Measurements from ENCODE around the gene GOLGA6C. TPM values are rescaled to one million over a fixed set of nuclear protein-coding genes. Genes with fewer than 3 reads are reported as not detected.
"Not testable (repeated sequence)": the region's sequence is repeated elsewhere in the genome, so short reads cannot be mapped to it uniquely, and the experiment has no call there.

Gene GOLGA6C
- total RNA-seq, 1 donor from 2014 or later: not detected

GRCh38 chr15:75225951-75226732, 32.0 kb upstream of the GOLGA6C start:
- DNase-seq (ENCODE audit: low spot score in 2 of 2) (no peak), FAIRE-seq (no peak)

- not testable (repeated sequence) for FAIRE-seq; DNase-seq (ENCODE audit: low spot score in 2 of 2)
These were observed 31.0 kb upstream of the GOLGA6C start for GRCh38 chr15:75227112-75227511.

- DNase-seq (ENCODE audit: low spot score in 2 of 2) (no peak), FAIRE-seq (no peak)
These were observed 30.4 kb upstream of the GOLGA6C start for GRCh38 chr15:75227663-75228280.

GRCh38 chr15:75228787-75229186, 29.3 kb upstream of the GOLGA6C start:
- DNase-seq (ENCODE audit: low spot score in 2 of 2) (no peak), FAIRE-seq (no peak)

- DNase-seq (ENCODE audit: low spot score in 2 of 2): no peak
- FAIRE-seq: no peak
These were observed 28.7 kb upstream of the GOLGA6C start for GRCh38 chr15:75229191-75230015.

- FAIRE-seq (no peak), DNase-seq (ENCODE audit: low spot score in 2 of 2) (no peak)
These were observed 28.2 kb upstream of the GOLGA6C start for GRCh38 chr15:75230016-75230343.

- DNase-seq (ENCODE audit: low spot score in 2 of 2) (no peak), FAIRE-seq (no peak)
These were observed 27.4 kb upstream of the GOLGA6C start for GRCh38 chr15:75230551-75231371.

- DNase-seq (ENCODE audit: low spot score in 2 of 2): peak in 1 of 2 donors; percentile 2
These were observed 26.3 kb upstream of the GOLGA6C start for GRCh38 chr15:75231836-75232235.

GRCh38 chr15:75232252-75232813, 25.8 kb upstream of the GOLGA6C start:
- no peak for FAIRE-seq
- peak in 1 of 2 donors; percentile 6 for DNase-seq (ENCODE audit: low spot score in 2 of 2)

More at GRCh38 chr15:75231836-75232235, 26.3 kb upstream of the GOLGA6C start:
- FAIRE-seq: no peak

- DNase-seq (ENCODE audit: low spot score in 2 of 2) (peak in 1 of 2 donors; percentile 4), FAIRE-seq (no peak)
These were observed 25.2 kb upstream of the GOLGA6C start for GRCh38 chr15:75232826-75233503.

- no peak for FAIRE-seq
These were observed 24.5 kb upstream of the GOLGA6C start for GRCh38 chr15:75233504-75234190.

GRCh38 chr15:75234191-75234810, 23.8 kb upstream of the GOLGA6C start:
- no peak for FAIRE-seq
- peak in 1 of 2 donors; percentile 1 for DNase-seq (ENCODE audit: low spot score in 2 of 2)

More at GRCh38 chr15:75233504-75234190, 24.5 kb upstream of the GOLGA6C start:
- no peak for DNase-seq (ENCODE audit: low spot score in 2 of 2)

GRCh38 chr15:75235051-75235673, 23.0 kb upstream of the GOLGA6C start:
- DNase-seq (ENCODE audit: low spot score in 2 of 2) (peak in 1 of 2 donors; percentile 4), FAIRE-seq (no peak)

GRCh38 chr15:75235760-75236729, 22.1 kb upstream of the GOLGA6C start:
- FAIRE-seq (no peak), DNase-seq (ENCODE audit: low spot score in 2 of 2) (no peak)

- DNase-seq (ENCODE audit: low spot score in 2 of 2) (no peak), FAIRE-seq (no peak)
These were observed 20.7 kb upstream of the GOLGA6C start for GRCh38 chr15:75237316-75237982.

GRCh38 chr15:75238150-75238549, 20.0 kb upstream of the GOLGA6C start:
- DNase-seq (ENCODE audit: low spot score in 2 of 2): no peak
- no peak for FAIRE-seq
